22Rv1 (cell line): ENCODE data around the gene COL23A1.

Source experiments
- H3K27ac ChIP-seq: fragments of 450-650 bp; 2 replicates; pipeline ENCODE4 v1.5.1; 2017
- CTCF ChIP-seq: fragments of 450-650 bp; IDR thresholded peaks from 2 replicates; pipeline ENCODE4 v1.5.1; 2017; ENCODE audit warnings: mild to moderate bottlenecking
- ZFX ChIP-seq: fragments of 450-650 bp; IDR thresholded peaks from 2 replicates; pipeline ENCODE4 v1.6.1; 2017; ENCODE audit warnings: antibody characterized with exemption, borderline replicate concordance

COL23A1 gene

GRCh38 chr5:178546675-178547033, 43.5 kb downstream of the COL23A1 start:
- TF ChIP-seq CTCF (no peak), ZFX (no peak)

GRCh38 chr5:178545941-178546674, 44.1 kb downstream of the COL23A1 start:
- TF ChIP-seq CTCF (no peak), ZFX (no peak)
- no peak overlapping the region for H3K27ac ChIP-seq

More at GRCh38 chr5:178546675-178547033, 43.5 kb downstream of the COL23A1 start:
- H3K27ac ChIP-seq = no peak overlapping the region

- H3K27ac ChIP-seq = no peak overlapping the region
- TF ChIP-seq ZFX = no peak
- TF ChIP-seq CTCF = no peak
These were observed 45.0 kb downstream of the COL23A1 start for GRCh38 chr5:178545176-178545575.

GRCh38 chr5:178544166-178544834, 45.9 kb downstream of the COL23A1 start:
- H3K27ac ChIP-seq = no peak overlapping the region
- no peak for TF ChIP-seq ZFX
- no peak for TF ChIP-seq CTCF

GRCh38 chr5:178542455-178542854, 47.7 kb downstream of the COL23A1 start:
- no peak overlapping the region for H3K27ac ChIP-seq
- TF ChIP-seq ZFX (no peak), CTCF (no peak)

GRCh38 chr5:178540526-178540925, 49.7 kb downstream of the COL23A1 start:
- H3K27ac ChIP-seq = no peak overlapping the region
- TF ChIP-seq ZFX (no peak), CTCF (no peak)

GRCh38 chr5:178538741-178539229, 51.4 kb downstream of the COL23A1 start:
- no peak overlapping the region for H3K27ac ChIP-seq
- TF ChIP-seq CTCF (no peak), ZFX (no peak)
